DMS53 (cell line): Measurements from ENCODE around the gene TMEM17.

ENCODE experiments used
- DNase-seq: peaks from one replicate; lab custom pipeline; 2025; lab: John Stamatoyannopoulos, UW

The TMEM17 gene

DNA sequence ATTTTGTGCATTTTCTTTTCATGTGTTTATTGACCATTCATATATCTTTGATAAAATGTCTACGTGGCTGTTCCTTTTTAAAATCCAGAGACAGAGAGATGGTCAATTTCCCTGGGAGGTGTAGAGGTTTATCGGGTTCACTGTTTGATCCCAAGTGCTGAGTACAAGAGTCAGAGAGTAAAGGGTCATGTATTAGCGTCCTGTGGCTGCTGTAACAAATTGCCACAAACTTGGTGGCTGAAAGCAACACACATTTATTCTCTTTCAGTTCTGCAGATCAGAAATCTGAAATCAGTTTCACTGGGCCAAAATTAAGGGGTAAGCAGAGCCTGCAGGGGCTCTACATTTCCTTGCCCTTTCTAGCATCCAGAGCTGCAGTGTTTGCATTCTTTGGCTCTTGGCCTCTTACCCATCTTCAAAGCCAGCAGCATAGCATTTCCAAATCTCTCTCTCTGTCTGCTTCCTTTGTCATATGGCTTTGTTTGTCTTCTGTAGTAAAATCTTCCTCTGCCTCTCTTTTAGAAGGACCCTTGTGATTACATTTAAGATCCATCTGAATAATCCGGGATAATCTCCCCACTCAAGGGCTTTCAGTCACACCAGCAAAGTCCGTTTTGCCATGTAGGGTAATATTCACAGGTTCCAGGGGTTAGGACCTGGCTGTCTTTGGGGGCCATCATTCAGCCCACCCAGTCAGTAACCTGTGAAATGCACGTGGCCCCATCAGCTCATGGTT is 49.9 kb downstream of the TMEM17 start:
- no peak for DNase-seq

DNA sequence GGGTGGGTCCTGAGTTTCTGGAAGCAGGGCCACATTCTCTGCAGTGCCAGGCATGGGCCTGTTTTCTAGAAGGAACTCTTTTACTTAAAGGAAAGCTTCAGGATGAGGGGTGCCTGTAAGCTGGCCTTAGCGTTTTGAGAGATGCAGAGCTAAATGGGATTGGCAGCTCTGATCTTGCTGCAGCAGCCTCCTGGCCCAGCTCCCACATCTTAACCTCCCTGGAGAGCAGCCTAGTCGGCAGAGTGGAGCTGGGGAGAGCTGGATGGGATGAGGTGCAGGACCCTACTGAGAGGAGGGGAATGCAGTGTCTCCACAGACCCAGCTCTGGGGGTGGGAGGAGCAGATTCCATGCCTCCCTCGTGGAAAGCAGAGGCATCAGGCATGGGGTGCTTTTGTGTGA is 52.0 kb downstream of the TMEM17 start:
- DNase-seq: no peak

DNA sequence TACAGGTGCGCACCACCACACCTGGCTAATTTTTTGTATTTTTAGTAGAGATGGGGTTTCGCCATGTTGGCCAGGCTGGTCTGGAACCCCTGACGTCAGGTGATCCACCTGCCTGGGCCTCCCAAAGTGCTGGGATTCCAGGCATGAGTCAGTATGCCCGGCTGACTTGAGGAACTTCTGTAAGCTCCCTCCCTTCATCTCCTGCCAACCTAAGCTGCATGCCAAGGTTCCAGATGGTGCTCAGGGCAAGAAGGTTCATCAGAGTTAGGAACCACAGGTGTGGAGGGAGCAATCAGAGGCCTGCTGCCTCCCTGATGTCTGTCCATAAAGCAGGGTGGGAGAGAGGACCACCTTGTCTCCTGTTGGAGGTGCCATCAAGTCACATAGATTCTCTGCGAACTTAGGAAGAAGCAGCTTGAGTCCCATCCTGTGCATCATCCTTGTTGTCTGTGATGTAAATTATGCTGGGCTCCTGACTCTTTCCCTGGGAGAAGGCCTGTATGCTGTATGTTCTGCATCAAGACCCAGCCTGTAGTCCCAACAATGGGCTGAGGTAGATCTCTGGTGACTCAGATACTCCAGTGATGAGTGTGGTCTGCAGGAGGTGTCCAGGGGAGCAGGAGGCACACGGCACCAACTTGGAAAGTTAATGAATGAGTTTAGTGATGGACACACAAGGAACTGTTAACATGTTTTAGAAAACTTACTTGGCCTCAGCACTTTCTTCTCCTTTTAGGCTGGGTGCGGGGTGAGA is 53.1 kb downstream of the TMEM17 start:
- DNase-seq: no peak

DNA sequence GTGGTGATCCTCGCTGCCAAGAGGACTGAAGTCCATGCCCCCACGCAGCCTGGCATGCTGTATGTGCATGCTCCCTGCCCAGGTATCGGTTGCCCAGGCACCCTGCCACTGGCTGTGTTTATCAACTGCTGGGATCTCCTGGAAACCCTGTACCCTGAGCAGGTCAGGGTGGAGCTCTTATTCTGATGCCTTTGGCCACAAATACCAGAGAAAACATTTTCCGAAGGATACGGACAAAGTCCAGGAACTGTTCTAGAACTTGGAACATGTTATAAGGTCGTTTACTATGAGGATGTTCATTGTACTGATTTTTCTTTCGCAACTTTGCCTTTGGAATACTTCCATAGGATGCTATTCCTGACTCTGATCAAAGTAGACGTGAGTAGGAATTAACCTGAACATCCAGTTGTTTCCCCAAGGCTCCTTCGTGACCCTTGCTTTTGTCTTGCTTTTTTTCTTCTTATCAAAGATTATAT is 55.2 kb downstream of the TMEM17 start:
- no peak for DNase-seq
